ENCODE data around the gene NFYA. TPM values are rescaled to one million over a fixed set of nuclear protein-coding genes. Genes with fewer than 3 reads are reported as not detected.

Gene NFYA
- total RNA-seq, 6 experiments from 2014 or later: 6.4 to 11.7 (median 7.7) TPM

DNA sequence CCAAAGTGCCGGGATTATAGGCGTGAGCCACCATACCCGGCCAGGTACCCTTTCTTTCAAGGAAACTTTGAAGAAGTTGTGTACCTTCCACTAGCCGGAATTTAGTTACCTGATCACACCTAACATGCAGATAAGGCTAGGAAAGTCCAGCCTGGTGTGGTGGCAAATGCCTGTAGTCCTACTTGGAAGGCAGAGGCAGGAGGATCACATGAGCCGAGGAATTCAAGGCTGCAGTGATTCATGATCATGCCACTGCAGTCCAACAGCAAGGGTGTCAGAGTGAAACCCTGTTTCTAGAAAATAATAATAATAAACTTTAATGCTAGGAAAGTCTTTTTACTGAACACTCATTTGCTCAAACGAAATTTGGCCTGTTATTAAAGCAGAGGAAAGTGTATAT, 21.0 kb downstream of the NFYA start:
- peaks cover 14 to 87% (median 39%) of the 10 kb centered on the region in 4 donors for H3K36me3 ChIP-seq
- no peak overlapping the region for H3K27ac ChIP-seq
- intact Hi-C loops (cut with DNase I): no loop called here
- no peak for TF ChIP-seq POLR2A (IDR thresholded peaks at IDR 0.05)
- TF ChIP-seq, protein P1, sequence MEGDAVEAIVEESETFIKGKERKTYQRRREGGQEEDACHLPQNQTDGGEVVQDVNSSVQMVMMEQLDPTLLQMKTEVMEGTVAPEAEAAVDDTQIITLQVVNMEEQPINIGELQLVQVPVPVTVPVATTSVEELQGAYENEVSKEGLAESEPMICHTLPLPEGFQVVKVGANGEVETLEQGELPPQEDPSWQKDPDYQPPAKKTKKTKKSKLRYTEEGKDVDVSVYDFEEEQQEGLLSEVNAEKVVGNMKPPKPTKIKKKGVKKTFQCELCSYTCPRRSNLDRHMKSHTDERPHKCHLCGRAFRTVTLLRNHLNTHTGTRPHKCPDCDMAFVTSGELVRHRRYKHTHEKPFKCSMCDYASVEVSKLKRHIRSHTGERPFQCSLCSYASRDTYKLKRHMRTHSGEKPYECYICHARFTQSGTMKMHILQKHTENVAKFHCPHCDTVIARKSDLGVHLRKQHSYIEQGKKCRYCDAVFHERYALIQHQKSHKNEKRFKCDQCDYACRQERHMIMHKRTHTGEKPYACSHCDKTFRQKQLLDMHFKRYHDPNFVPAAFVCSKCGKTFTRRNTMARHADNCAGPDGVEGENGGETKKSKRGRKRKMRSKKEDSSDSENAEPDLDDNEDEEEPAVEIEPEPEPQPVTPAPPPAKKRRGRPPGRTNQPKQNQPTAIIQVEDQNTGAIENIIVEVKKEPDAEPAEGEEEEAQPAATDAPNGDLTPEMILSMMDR (IDR thresholded peaks at IDR 0.05): no peak
- H3K9me3 ChIP-seq: no peaks in the 10 kb centered on the region
- H3K27me3 ChIP-seq: no peaks in the 10 kb centered on the region
- no peak for ATAC-seq
- 88% methylated on average over 2 of the region's 6 CpGs for WGBS (ENCODE audit: insufficient coverage, low coverage, low lambda C conversion rate, missing lambda C conversion rate)
- no peak for DNase-seq
- H3K4me3 ChIP-seq: no peak overlapping the region
- peaks cover 0 to 17% (median 3%) of the 10 kb centered on the region in 4 donors for H3K4me1 ChIP-seq

DNA sequence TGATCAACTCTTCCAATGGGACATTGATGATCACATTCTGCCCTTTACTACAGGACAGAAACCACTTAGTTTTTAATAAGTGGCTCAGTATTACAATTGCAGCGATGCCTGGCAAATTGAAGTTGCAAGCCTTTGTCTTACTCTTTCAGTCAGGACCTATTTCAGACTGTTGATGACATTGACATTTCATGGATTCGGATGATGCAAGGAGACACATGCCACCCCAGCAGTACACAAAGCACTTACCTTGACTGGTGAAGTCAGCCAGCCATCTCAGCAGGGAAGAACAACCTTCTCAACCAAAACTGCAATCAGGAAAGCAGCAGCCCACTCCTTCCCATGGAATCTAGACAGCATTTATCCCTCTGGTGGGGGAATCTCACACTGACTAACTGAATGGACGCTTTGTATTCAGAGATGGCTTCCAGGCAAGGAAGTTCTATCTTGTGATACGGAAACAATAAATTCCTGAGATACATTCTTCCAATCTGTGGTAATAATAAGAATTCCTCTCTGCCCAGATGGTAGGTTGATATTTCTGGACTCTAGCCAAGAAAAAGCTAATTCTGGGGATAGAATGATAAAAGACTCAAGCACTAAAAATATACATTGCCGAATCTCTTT, 24.8 kb downstream of the NFYA start:
- 83% methylated on average over 4 of the region's 5 CpGs for WGBS (ENCODE audit: insufficient coverage, low coverage, low lambda C conversion rate, missing lambda C conversion rate)
- H3K36me3 ChIP-seq: peaks cover 11 to 79% (median 45%) of the 10 kb centered on the region in 4 donors
- intact Hi-C loops (cut with DNase I): no loop called here

DNA sequence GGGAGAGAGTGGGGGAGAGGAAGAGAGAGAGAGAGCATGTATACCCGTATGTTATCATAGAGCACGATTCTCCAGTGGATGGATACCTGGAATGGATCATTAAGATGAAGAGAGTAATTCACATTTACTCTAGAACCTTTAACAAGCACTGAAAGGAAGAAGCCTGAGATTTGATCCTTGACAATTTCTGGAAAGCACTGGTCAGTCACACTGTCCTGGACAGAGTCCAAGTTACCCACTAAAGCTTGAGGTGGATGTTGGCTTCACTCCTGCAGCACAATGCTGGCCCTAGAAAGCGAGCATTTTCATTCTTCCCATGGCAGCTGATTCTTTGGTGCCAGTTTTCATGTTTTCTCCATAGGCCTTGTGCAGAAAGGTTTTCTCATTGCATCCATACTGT, 25.6 kb downstream of the NFYA start:
- Histone ChIP-seq H3K36me3 (peaks cover 11 to 71% (median 38%) of the 10 kb centered on the region in 4 donors), H3K27me3 (no peaks in the 10 kb centered on the region), H3K9me3 (no peaks in the 10 kb centered on the region), H3K27ac (no peak overlapping the region), H3K4me3 (no peak overlapping the region), H3K4me1 (no peaks in the 10 kb centered on the region)
- ATAC-seq (no peak), DNase-seq (no peak)
- intact Hi-C loops (cut with DNase I): no loop called here
- no peak for TF ChIP-seq POLR2A (IDR thresholded peaks at IDR 0.05)
- TF ChIP-seq, protein P1 (IDR thresholded peaks at IDR 0.05): no peak
- WGBS (ENCODE audit: insufficient coverage, low coverage, low lambda C conversion rate, missing lambda C conversion rate): 57% methylated on average over 3 of the region's 3 CpGs

More for the DNA sequence above, 24.8 kb downstream of the NFYA start:
- Histone ChIP-seq H3K9me3 (no peaks in the 10 kb centered on the region), H3K27me3 (no peaks in the 10 kb centered on the region), H3K4me3 (no peak overlapping the region), H3K4me1 (no peaks in the 10 kb centered on the region), H3K27ac (no peak overlapping the region)
- no peak for DNase-seq
- TF ChIP-seq POLR2A (IDR thresholded peaks at IDR 0.05): no peak
- TF ChIP-seq, protein P1 (IDR thresholded peaks at IDR 0.05): no peak
- ATAC-seq: no peak

DNA sequence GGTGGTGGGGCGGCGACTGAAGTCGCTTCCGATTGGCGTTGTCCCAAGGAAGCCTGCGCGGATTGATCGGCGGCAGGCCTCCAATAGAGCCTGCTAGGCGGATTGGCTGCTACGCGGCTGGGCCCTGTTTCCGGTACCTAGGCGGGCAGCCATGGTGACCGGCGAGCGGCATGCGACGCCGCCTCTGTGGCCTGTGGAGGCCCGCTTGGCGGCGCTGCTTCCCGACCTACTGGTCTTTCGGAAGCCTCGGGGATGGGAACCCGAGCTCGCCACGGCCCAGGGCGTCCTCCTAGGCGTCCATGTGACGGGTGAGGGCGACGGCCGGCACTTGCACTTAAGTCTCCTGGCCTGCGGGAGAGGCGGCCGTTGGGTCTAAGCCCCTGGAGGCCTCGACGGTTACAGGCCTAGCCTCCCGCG, 28.1 kb downstream of the NFYA start:
- H3K36me3 ChIP-seq: peaks cover 0 to 46% (median 25%) of the 10 kb centered on the region in 4 donors
- peak in 2 of 4 donors; percentile 23 to 39 for ATAC-seq

More for the DNA sequence above, 28.1 kb downstream of the NFYA start:
- DNase-seq: peak in 1 of 3 donors; percentile 41
- intact Hi-C loops (cut with DNase I): no loop called here
- H3K4me1 ChIP-seq: no peaks in the 10 kb centered on the region
- no peaks in the 10 kb centered on the region for H3K27me3 ChIP-seq
- 70% methylated on average over 2 of the region's 42 CpGs for WGBS (ENCODE audit: insufficient coverage, low coverage, low lambda C conversion rate, missing lambda C conversion rate)
- no peak overlapping the region for H3K27ac ChIP-seq
- no peak overlapping the region for H3K4me3 ChIP-seq
- TF ChIP-seq POLR2A (IDR thresholded peaks at IDR 0.05): no peak
- TF ChIP-seq, protein P1 (IDR thresholded peaks at IDR 0.05): no peak
- no peaks in the 10 kb centered on the region for H3K9me3 ChIP-seq

Measured in right lobe of liver (tissue), 6 donors.